Fibroblast of skin of left quadriceps (primary cell): ENCODE data around the gene FOSL2.
"Not testable (repeated sequence)": the region's sequence is repeated elsewhere in the genome, so short reads cannot be mapped to it uniquely, and the experiment has no call there.

Experiments
- DNase-seq, 2 experiments: peaks; one replicate each; pipeline ENCODE4 v3.0.0-alpha.2; 2013; ENCODE audit warnings: low read depth in 2 of 2

FOSL2 gene

GRCh38 chr2:28357055-28357454 lies 35.6 kb upstream of the FOSL2 start:
- no peak for DNase-seq

DNA sequence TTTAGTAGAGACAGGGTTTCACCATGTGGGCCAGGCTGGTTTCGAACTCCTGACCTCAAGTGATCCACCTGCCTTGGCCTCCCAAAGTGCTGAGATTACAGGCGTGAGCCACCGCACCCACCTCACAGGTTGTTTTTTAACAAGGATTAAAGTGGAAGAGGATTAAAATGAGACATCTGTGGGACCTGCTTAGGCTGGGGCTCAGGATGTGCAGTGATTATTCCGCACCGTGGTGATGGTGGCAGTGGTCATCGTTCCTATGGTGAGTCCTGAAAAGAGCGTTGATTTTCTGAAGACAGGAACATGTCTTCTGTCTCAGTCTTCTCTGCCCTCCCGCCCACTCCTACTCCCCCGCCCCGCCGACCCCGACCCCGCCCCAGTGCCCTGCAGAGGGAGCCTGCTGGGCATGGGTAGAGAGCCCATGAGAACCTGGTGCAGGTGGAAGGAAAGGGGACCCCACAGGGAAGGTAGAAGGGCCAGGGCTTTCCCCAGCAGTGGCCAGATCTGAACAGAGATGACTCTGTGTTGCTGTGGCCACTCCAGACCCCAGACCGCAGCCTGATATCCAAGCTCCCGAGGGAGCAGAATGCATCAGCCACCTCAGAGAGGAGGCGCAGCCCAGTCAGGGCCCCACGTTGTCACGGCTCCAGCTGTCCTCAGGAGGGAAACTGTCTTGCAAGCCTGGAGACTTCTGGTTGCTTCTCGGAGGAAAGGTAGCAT lies 34.5 kb upstream of the FOSL2 start:
- DNase-seq, result no peak

DNA sequence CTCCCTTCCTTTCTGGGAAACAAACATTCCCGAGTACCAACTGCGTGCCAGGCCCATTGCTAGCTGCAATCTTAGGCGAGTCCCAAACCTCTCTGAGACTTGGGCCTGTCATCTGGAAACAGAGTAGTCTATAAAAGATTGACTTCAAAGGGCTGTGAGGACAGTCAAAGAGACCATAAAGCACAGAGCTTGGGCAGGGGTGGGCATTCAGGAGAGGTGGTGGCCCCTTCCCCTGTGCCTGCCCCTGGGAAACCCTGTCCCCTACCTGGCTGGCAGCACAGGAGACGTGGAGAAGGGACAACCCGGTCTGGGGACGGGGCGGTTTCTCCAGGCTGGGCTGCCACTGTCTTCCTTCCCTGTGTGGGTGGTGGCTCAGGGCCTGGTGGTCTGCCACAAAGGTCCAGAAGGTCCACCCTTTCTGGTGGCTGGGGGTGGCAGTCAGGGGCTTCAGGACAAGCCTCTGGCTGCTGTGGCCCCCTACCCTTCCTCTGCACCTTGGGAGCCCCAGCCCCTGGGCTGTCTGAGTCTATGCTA lies 33.9 kb upstream of the FOSL2 start:
- DNase-seq, result no peak

GRCh38 chr2:28359222-28360057 lies 33.2 kb upstream of the FOSL2 start:
- no peak for DNase-seq

- DNase-seq, result no peak
These were observed 32.5 kb upstream of the FOSL2 start for GRCh38 chr2:28360058-28360717.

DNA sequence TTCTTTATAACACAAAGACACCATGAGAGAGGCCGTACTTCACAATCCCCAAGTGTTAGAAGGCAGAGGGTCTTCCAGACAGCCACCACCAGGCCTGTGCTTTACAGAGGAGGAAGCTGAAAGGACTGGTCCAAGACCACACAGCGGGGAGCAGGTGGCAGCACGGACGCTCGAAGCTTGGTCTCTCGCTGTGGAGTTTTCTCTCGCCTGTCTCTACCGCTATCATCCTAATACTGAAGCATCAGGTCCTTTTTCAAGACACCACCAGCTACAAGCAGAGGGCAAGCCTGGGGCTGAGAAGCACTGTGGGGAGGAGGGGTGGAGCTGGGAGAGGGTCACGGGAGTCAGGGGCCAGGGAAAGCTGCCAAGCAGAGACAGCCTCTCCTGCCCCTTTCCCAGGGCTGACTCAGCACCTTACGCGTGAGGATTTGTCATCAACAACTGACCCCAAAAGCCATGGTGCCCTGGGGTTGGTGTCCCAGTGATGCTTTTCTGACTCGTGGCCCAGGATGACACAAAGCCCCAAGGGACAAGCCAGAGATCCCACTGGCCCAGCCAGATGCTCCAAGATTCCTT lies 31.9 kb upstream of the FOSL2 start:
- DNase-seq, result no peak

DNA sequence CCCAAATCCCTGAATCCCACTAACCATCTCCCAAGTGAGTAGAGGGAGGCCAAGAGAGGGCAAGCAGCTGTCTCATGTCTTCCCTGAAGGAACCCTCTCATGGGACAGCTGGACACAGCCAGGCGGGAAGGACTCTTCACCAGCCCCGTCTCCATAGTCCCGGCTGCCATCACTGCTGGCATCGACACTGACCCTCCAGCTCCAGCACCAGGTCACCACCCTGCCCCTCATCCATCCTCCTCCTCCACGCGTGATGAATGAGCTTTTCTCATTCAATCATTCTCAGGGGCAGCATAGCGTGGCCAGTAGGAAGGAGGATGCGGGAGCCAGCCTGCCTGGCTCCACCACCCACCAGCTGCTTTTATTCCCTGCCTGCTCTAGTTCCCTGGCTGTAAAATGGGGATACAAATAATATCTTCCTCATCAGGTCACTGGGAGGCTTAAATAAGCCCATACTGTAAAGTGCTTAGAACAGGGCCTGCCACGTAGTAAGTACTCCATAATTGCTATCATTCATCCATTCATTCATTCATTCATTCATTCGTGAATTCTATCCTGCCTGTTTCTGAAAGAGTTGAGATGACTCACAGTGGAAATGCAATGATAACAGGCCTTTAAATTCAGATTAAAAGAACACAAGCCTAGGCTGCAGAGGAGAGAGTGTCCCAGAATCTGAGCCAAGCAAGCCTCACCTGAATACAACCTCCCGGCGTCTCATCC lies 30.5 kb upstream of the FOSL2 start:
- no peak for DNase-seq

DNA sequence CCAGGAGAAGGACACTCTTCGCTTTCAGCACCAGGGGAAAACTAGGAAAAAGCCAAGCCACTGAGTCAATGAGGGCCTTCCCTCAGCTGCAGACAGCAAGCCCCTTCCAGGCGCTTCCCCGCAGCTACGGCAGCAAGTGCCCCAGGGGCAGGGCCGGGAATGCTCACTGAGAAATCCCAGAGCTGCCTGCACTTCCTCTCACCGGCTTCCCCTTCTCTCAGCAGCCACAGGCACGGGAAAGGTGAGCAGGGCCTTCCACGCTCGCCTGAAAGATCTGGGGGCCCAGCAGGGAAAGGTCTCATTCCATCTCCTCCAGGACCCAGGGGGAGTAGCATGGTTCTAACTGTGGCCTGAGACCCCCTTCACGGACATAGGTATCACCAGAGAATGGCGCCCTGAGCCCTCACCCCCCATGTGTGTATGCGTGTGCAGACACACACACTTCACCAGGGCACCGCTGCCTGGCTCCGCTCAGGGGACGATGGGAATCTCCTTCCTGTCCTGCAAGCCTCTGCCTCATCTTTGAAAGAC lies 29.6 kb upstream of the FOSL2 start:
- no peak for DNase-seq

DNA sequence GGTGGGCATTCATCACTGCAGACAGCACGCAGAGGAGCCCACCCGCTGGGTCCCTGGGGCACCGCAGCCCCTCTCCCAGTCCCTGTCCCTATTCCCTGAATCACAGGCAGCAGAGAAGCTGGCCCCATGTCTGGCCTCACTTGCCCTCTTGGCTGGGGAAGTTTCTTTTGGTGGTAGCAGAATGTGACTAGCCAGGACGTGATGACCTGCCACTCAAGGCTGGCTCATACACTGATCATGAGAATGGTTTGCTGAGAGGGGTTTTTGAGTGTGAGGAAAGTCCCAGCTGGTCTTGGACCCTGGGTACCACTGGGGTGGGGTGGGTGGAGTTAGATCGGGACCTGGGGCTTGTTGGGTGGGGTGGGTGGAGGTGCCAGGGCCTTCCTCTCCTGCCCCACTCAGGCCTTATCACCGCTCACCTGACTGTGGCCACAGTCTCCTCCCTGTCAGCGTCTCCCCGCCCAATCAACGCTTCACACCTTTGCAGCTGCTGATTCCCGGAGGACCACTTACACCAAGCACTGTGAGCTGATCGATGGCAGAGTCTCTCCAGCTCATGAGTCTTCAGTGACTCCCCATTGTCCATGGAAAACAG lies 28.9 kb upstream of the FOSL2 start:
- no peak for DNase-seq

DNA sequence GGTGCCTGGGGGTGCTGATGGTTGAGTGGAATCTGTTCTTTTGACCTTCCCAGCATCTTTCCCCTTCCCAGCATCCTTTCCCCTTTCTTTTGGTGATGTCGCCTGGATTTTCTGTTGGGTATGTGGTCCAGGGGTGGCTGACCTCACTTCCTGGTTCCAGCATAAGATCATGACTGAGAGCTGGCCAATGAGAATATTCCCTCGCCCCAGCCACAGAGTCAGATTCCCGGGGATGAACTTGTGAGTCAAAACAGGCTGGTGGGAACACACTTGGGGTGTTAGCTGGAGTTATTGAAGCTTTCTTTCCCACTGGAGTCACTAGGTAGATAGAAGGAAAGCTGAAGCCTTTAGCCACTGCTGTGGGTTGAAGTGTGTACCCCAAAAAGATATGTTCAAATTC lies 28.0 kb upstream of the FOSL2 start:
- DNase-seq, result no peak

DNA sequence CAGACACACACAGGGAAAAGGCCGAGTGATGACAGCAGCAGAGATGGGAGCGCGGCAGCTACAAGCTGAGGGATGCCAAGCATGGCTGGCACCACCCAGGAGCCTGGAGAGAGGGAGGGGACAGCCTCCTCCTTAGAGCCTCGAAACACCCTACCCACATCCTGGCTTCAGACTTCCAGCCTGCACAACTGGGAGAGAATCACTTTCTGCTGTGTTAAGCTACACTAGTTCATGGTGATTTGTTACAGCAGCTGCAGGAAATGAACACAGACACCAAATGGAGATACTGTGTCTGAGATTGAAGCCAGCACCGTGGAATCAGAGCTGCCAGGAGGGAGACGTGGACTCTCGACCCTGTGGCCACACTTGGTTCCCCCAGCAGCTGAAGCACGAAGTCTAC lies 27.5 kb upstream of the FOSL2 start:
- no peak for DNase-seq

DNA sequence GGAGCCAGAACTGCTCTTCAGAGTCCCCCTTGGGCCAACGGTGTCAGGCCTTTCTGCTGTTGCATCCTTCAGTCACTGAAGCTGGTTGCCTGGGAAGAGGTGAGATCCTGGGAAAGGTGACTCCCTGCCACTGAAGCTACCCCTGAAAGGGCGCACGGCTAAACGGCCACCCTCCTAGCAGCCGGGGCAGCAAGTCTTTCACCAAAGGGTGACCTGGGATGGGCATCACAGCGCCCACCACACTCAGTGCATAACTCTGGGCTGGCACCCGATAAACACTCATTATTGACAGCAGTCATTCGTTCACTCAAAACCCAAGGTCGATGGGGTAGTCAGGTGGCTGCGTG lies 26.5 kb upstream of the FOSL2 start:
- DNase-seq, result no peak

GRCh38 chr2:28366496-28367282 lies 26.0 kb upstream of the FOSL2 start:
- DNase-seq, result no peak

- no peak for DNase-seq
These were observed 24.8 kb upstream of the FOSL2 start for GRCh38 chr2:28367667-28368356.

- no peak for DNase-seq
These were observed 24.3 kb upstream of the FOSL2 start for GRCh38 chr2:28368357-28368798.

DNA sequence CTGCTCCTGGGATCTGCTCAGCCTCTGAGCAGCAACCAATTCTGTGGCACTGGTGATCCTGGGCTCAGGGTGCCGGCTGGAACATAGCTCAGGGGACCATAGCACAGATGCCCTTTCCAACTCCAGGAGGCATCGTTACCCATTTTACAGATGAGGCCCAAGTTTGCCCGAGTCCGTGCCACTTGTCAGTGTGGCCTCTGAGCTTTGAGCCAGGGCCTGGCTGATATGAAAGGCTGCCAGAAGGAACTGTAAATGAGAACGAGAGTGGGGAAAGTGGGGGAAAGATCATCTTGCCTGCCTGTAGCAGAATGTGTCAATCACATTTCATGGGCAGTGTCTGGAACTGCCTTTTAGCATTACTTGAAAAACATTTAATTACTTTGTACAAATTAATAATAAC lies 23.3 kb upstream of the FOSL2 start:
- no peak for DNase-seq

- no peak for DNase-seq
These were observed 22.3 kb upstream of the FOSL2 start for GRCh38 chr2:28370354-28370753.

DNA sequence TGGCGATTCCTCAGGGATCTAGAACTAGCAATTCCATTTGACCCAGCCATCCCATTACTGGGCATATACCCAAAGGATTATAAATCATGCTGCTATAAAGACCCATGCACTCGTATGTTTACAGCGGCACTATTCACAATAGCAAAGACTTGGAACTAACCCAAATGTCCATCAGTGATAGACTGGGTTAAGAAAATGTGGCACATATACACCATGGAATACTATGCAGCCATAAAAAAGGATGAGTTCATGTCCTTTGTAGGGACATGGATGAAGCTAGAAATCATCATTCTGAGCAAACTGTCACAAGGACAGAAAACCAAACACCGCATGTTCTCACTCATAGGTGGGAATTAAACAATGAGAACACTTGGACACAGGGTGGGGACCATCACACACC lies 20.9 kb upstream of the FOSL2 start:
- not testable (repeated sequence) for DNase-seq

DNA sequence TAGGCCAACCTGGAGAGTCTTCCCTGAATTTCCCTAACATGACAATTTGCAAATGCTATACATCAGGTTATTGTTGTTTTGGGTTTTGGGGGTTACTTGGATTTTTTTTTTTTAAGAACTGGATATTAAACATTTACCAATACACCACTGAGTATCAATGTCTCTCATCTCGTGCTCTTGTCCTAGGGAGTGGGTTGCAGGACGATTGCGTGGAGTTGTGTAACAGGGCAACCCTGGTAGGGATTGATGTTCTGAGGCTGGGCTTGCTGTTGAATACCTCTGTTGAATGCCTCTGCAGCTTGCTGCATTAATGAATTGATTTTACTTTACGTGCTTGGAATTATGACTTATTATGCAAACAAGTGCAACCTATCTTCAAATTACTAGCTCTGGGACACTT lies 18.8 kb upstream of the FOSL2 start:
- no peak for DNase-seq
